ENCODE results near the gene CSNK1G3. TPM values are rescaled to one million over a fixed set of nuclear protein-coding genes. Genes with fewer than 3 reads are reported as not detected.

The CSNK1G3 gene
- total RNA-seq, 1 experiment from 2014 or later: 40.8 TPM

DNA sequence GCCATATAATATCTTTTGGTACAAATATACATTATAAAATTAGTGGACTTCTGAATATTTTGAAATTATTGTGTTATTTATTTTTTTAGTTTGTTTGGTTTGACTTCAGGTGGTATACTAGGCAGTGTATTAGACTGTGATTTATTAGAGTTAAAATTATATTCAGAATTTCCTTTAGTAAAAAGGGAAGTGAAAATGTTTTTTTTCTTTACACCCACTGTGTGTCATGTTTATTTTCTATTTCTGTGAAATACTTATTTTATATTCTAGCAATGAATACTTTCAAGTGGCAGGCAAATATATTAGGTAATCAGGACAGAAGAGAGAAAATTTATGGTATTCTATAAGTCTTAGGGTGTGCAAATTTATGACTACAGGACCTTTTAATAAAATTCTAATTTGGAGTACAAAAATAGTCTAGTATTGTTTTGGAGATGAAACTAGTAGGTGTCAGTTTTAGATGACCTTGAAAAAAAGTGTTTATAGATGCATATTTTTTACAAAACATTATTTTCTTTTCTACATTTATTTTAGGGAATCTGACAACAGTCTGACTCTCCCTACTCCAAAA, 8.8 kb downstream of the CSNK1G3 start:
- ATAC-seq: no peak
- POLR2A ChIA-PET: no interaction called here
- in situ Hi-C loops (cut with HindIII; ENCODE audit: low pct_unique_long_range_greater_than_20kb, low sequenced_read_pairs): no loop called here
- TF ChIP-seq POLR2AphosphoS5 (IDR thresholded peaks at IDR 0.05; ENCODE audit: low read depth, low read length) (no peak), SIN3A (IDR thresholded peaks at IDR 0.05; ENCODE audit: borderline replicate concordance, insufficient read depth, low read depth, low read length) (no peak), TCF7L2 (IDR thresholded peaks at IDR 0.05; ENCODE audit: low read depth, low read length) (no peak)
- TF ChIP-seq, protein P1, sequence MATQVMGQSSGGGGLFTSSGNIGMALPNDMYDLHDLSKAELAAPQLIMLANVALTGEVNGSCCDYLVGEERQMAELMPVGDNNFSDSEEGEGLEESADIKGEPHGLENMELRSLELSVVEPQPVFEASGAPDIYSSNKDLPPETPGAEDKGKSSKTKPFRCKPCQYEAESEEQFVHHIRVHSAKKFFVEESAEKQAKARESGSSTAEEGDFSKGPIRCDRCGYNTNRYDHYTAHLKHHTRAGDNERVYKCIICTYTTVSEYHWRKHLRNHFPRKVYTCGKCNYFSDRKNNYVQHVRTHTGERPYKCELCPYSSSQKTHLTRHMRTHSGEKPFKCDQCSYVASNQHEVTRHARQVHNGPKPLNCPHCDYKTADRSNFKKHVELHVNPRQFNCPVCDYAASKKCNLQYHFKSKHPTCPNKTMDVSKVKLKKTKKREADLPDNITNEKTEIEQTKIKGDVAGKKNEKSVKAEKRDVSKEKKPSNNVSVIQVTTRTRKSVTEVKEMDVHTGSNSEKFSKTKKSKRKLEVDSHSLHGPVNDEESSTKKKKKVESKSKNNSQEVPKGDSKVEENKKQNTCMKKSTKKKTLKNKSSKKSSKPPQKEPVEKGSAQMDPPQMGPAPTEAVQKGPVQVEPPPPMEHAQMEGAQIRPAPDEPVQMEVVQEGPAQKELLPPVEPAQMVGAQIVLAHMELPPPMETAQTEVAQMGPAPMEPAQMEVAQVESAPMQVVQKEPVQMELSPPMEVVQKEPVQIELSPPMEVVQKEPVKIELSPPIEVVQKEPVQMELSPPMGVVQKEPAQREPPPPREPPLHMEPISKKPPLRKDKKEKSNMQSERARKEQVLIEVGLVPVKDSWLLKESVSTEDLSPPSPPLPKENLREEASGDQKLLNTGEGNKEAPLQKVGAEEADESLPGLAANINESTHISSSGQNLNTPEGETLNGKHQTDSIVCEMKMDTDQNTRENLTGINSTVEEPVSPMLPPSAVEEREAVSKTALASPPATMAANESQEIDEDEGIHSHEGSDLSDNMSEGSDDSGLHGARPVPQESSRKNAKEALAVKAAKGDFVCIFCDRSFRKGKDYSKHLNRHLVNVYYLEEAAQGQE (IDR thresholded peaks at IDR 0.05; ENCODE audit: insufficient read depth in 1 of 2, low read depth in 2 of 2, low read length in 1 of 2): no peak
- TF ChIP-seq, protein P2, sequence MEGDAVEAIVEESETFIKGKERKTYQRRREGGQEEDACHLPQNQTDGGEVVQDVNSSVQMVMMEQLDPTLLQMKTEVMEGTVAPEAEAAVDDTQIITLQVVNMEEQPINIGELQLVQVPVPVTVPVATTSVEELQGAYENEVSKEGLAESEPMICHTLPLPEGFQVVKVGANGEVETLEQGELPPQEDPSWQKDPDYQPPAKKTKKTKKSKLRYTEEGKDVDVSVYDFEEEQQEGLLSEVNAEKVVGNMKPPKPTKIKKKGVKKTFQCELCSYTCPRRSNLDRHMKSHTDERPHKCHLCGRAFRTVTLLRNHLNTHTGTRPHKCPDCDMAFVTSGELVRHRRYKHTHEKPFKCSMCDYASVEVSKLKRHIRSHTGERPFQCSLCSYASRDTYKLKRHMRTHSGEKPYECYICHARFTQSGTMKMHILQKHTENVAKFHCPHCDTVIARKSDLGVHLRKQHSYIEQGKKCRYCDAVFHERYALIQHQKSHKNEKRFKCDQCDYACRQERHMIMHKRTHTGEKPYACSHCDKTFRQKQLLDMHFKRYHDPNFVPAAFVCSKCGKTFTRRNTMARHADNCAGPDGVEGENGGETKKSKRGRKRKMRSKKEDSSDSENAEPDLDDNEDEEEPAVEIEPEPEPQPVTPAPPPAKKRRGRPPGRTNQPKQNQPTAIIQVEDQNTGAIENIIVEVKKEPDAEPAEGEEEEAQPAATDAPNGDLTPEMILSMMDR (IDR thresholded peaks at IDR 0.05): no peak
- H3K27me3 ChIP-seq (ENCODE audit: control insufficient read depth, insufficient read depth, low read length): no peaks in the 10 kb centered on the region
- no peak overlapping the region for H3K4me3 ChIP-seq (ENCODE audit: low read depth in 2 of 2, low read length in 2 of 2)
- H3K4me1 ChIP-seq (ENCODE audit: control insufficient read depth, insufficient read depth, low read length): no peaks in the 10 kb centered on the region
- CTCF ChIA-PET: no interaction called here
- no TSS peak for BruUV-seq (replicated peaks)
- no peaks in the 10 kb centered on the region for H3K36me3 ChIP-seq (ENCODE audit: control insufficient read depth, insufficient read depth, low read length)
- H3K27ac ChIP-seq (ENCODE audit: low read length): no peak overlapping the region
- H3K9me3 ChIP-seq (ENCODE audit: control insufficient read depth, insufficient read depth, low read depth, low read length): no peaks in the 10 kb centered on the region
- DNase-seq (ENCODE audit: low read depth, low spot score): no peak
- intact Hi-C loops (cut with micrococcal nuclease; ENCODE audit: unreplicated experiment): no loop called here

GRCh38 chr5:123524146-123524545, 12.2 kb downstream of the CSNK1G3 start:
- no peaks in the 10 kb centered on the region for H3K9me3 ChIP-seq (ENCODE audit: control insufficient read depth, insufficient read depth, low read depth, low read length)
- ATAC-seq (no peak), DNase-seq (ENCODE audit: low read depth, low spot score) (no peak)
- no peaks in the 10 kb centered on the region for H3K27me3 ChIP-seq (ENCODE audit: control insufficient read depth, insufficient read depth, low read length)
- no peak for TF ChIP-seq TCF7L2 (IDR thresholded peaks at IDR 0.05; ENCODE audit: low read depth, low read length)
- TF ChIP-seq, protein P2 (IDR thresholded peaks at IDR 0.05): no peak
- no peak for TF ChIP-seq POLR2AphosphoS5 (IDR thresholded peaks at IDR 0.05; ENCODE audit: low read depth, low read length)
- TF ChIP-seq SIN3A (IDR thresholded peaks at IDR 0.05; ENCODE audit: borderline replicate concordance, insufficient read depth, low read depth, low read length): no peak
- TF ChIP-seq, protein P1 (IDR thresholded peaks at IDR 0.05; ENCODE audit: insufficient read depth in 1 of 2, low read depth in 2 of 2, low read length in 1 of 2): no peak
- no peak overlapping the region for H3K4me3 ChIP-seq (ENCODE audit: low read depth in 2 of 2, low read length in 2 of 2)
- intact Hi-C loops (cut with micrococcal nuclease; ENCODE audit: unreplicated experiment): no loop called here
- no peaks in the 10 kb centered on the region for H3K36me3 ChIP-seq (ENCODE audit: control insufficient read depth, insufficient read depth, low read length)
- ChIA-PET POLR2A (no interaction called here), CTCF (no interaction called here)
- BruUV-seq (replicated peaks): no TSS peak
- in situ Hi-C loops (cut with HindIII; ENCODE audit: low pct_unique_long_range_greater_than_20kb, low sequenced_read_pairs): no loop called here
- no peaks in the 10 kb centered on the region for H3K4me1 ChIP-seq (ENCODE audit: control insufficient read depth, insufficient read depth, low read length)
- no peak overlapping the region for H3K27ac ChIP-seq (ENCODE audit: low read length)

Data from Panc1 (cell line).